ENCODE results near the gene DDX60.

- no peak for TF ChIP-seq GABPA (IDR thresholded peaks at IDR 0.05 in 1 of 2, conservative IDR thresholded peaks at IDR 0.05 in 1 of 2)
- no peak for TF ChIP-seq EGR1 (IDR thresholded peaks at IDR 0.05; ENCODE audit: low read depth in 2 of 2)
- TF ChIP-seq REST (IDR thresholded peaks at IDR 0.05) = no peak
- TF ChIP-seq, protein P1, sequence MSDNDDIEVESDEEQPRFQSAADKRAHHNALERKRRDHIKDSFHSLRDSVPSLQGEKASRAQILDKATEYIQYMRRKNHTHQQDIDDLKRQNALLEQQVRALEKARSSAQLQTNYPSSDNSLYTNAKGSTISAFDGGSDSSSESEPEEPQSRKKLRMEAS (IDR thresholded peaks at IDR 0.05) = no peak
- TF ChIP-seq, protein P2, sequence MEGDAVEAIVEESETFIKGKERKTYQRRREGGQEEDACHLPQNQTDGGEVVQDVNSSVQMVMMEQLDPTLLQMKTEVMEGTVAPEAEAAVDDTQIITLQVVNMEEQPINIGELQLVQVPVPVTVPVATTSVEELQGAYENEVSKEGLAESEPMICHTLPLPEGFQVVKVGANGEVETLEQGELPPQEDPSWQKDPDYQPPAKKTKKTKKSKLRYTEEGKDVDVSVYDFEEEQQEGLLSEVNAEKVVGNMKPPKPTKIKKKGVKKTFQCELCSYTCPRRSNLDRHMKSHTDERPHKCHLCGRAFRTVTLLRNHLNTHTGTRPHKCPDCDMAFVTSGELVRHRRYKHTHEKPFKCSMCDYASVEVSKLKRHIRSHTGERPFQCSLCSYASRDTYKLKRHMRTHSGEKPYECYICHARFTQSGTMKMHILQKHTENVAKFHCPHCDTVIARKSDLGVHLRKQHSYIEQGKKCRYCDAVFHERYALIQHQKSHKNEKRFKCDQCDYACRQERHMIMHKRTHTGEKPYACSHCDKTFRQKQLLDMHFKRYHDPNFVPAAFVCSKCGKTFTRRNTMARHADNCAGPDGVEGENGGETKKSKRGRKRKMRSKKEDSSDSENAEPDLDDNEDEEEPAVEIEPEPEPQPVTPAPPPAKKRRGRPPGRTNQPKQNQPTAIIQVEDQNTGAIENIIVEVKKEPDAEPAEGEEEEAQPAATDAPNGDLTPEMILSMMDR (IDR thresholded peaks at IDR 0.05; ENCODE audit: low read depth, low read length, missing input control) = no peak
Observed at GRCh38 chr4:168220893-168221292, 97.7 kb downstream of the DDX60 start.
